Panc1 (cell line): Measurements from ENCODE around the gene AOC3.

Experiments used
- CTCF ChIP-seq: fragments of 450-650 bp; IDR thresholded peaks from 2 replicates; pipeline ENCODE4 v1.5.1; 2017; ENCODE audit warnings: mild to moderate bottlenecking
- POLR2AphosphoS5 ChIP-seq: IDR thresholded peaks from 2 replicates; pipeline ENCODE4 v1.6.1; 2012; ENCODE audit warnings: mild to moderate bottlenecking, low read depth, low read length, moderate library complexity
- REST ChIP-seq, 2 experiments: IDR thresholded peaks; 2 replicates each; pipeline ENCODE4 v1.6.1; 2011 to 2012; ENCODE audit warnings: low read depth in 2 of 2, control low read depth in 1 of 2, low read length in 1 of 2, mild to moderate bottlenecking in 1 of 2, moderate library complexity in 1 of 2; ENCODE audit not compliant: insufficient read depth in 1 of 2
- TCF7L2 ChIP-seq: IDR thresholded peaks from 2 replicates; pipeline ENCODE4 v1.6.1; 2011; ENCODE audit warnings: mild to moderate bottlenecking, low read depth, low read length, inconsistent platforms

GRCh38 chr17:42866216-42866615 lies 15.2 kb downstream of the AOC3 start:
- TF ChIP-seq CTCF = no peak
- TF ChIP-seq POLR2AphosphoS5 = no peak
- TF ChIP-seq TCF7L2 = no peak
- no peak for TF ChIP-seq REST (IDR thresholded peaks at IDR 0.05; ENCODE audit: insufficient read depth in 1 of 2, low read depth in 2 of 2, low read length in 1 of 2)
